NCI-H2171 (cell line): ENCODE results near the gene TXNL1.
A peak's percentile ranks its signal among the peaks of the same experiment; 100 is the strongest.
"Not testable (repeated sequence)": the region's sequence is repeated elsewhere in the genome, so short reads cannot be mapped to it uniquely, and the experiment has no call there.

Experiments used
- DNase-seq: peaks from one replicate; lab custom pipeline; 2025; lab: John Stamatoyannopoulos, UW

TXNL1 gene

DNA sequence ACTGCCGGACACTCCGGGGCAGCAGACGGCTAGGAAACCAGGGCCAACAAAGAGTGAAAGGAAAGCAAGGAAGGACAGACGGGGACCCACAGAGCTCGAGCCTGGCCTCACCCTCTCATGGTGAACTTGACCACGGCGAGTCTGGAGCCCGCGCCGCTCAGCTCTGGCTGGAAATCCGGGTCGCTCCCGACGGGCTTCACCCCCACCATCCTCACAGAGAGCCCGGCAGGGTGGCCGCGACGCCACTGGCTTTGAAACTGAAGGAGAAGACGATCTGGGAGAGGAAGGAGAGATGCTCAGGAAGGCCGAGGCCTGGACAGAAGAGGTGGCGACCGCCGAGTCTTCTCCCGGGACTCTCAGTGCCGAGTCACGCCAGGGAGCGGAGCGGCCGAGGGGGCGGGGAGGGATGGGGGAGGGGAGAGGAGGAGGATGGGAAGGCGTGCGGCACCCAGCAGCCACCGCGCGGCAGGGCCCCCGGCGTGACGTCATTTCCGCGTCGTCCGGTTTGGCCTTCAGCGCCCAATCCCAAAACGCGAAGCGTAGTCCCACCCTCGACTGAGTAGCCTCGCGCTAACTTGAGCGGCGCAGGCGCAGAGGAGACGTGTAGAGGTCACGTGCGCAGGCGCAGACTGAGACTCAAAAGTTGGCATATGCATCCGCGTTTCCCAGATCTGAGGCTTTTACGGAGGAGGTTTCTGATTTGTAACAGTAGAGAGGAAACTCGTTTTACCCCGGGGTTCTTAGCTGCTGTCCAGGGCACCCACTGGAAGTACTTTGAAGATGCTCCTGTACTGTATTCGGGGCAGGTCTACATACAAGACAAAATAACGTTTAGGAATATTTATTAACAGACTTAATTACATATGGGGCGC, at the start of gene TXNL1:
TXNL1 (minus strand) TSS at position 361 of the 872 bp plus-strand sequence; CDS start at position 209, 152 bp downstream.
- peak; percentile 99 for DNase-seq

DNA sequence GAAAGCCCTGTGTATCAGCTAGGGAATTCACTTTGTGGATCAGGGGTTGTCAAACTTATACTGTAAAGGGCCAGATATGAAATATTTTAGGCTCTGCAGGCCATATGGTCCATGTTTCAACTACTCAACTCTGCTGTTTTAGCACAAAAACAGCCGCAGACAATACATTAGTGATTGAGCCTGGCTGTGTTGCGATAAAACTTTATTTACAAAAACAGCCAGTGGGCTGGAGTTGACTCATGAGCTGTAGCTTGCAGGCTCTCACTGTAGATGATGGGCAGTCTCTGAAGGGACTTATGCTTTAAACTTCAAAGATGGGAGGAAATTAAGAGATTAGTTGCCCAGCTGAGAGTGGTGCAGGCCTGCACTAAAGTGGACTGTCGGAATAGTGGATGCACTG, 45.9 kb upstream of the TXNL1 start:
- DNase-seq: no peak

DNA sequence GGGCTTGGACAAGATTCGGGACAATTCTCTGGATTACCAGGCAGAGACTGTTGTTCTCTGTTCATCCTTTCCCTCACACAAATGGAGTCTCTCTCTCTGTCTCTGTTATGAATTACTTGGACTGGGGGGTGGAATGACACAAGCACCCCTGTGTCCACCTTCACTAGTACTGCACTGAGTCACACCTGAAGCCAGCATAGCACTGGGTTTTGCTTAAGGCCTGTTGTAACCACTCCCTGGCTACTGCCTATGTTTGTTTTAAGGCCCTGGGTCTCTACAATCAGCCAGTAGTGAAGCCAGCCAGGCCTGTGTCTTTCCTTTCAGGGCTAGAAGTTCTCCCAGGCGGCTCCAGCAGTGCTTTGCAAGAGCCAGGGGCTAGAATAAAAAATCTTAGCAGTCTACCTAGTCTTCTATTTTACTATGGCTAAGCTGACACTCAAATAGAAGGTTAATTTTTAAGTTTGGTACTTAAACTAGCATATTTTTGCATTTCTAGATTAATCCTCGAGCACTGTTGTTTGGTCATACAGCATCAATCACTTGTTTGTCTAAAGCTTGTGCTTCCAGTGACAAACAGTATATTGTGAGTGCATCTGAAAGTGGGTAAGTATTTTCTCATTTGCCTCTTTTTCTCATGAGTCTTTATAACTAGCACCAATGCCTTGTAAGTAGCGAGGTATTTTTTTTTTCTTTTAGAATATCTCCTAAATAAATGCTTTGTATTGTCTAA, 40.6 kb upstream of the TXNL1 start:
- DNase-seq: no peak

DNA sequence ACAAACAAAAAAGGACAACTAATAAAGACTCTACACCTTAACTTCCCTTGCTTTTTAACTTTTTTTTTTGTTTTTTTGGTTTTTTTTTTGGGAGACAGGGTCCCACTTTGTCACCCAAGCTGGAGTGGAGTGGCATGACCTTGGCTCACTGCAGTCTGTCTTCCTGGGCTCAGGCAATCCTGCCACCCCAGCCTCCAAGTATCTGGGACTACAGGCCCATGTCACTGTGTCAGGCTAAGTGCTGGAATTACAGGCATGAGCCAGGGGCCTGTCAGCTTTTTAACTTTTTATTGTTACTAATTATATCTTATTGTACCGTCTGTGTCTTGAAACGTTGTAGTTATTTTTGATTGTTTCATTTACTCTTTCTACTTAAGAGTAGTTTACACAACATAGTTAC, 38.2 kb upstream of the TXNL1 start:
- DNase-seq: no peak

DNA sequence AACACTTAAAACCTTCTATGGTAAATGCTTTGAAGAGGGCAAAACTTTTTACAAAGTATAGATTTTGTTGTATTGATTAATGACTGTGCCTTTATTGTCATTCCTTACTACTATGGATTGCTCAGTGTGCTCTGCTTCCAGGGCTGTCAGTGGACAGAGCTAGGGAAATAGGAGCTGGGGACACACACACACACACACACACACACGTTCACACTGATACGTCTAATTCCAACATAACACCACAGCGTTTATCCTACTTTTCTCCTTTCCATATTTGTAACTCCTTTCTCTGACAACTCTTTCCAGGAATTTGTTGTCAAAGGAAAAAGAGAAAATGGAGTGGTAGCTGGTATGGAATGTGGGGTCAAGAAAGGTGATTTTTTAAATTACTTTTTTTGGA, 34.6 kb upstream of the TXNL1 start:
- DNase-seq: no peak

DNA sequence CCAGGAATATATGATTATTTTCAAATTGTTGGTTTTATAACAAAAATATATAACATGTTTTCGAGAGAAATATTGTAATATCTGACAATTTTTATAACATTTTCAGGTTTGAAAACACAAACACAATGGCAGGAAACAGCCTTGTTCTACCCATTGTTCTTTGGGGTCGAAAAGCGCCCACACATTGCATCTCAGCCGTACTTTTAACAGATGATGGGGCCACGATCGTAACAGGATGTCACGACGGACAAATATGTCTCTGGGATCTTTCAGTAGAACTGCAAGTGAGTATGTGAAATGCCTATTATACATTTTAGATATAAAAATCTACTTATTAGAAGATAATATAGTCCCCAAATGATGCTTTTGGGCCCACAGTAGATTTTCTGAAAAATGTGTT, 34.0 kb upstream of the TXNL1 start:
- DNase-seq: no peak

DNA sequence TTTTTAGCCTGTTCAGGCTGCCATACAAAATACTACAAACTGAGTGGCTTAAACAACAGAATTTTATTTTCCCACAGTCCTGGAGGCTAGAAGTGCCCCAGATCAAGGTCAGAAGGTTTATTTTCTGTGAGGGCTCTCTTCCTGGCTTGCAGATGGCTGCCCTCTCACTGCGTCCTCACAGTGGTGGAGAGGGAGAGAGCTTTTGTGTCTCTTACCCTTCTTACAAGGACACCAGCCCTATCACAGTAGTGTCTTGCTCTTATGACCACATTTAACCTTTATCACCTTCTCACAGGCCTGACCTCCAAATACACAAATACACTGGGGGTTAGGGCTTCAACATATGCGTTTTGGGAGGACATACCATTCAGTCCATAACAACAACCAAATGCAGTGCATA, 24.5 kb upstream of the TXNL1 start:
- DNase-seq: no peak

DNA sequence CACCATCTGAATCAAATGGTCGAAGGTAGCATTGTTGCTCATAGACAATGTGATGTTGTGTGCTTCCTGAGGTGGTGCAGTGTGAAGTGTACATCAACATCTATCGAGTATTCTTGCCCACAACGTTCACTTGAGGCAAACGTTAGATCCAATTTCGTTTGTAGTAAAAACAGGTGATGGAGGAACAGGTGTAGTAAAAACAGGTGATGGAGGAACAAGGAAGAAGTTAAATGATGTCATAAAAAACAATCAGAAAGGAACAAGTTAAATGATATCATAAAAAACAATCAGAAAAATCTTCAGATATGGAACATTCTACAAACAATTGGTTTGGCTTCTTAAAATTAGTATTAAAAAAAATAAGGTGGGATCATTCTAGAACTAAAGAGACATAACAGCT, 24.1 kb upstream of the TXNL1 start:
- DNase-seq: no peak

DNA sequence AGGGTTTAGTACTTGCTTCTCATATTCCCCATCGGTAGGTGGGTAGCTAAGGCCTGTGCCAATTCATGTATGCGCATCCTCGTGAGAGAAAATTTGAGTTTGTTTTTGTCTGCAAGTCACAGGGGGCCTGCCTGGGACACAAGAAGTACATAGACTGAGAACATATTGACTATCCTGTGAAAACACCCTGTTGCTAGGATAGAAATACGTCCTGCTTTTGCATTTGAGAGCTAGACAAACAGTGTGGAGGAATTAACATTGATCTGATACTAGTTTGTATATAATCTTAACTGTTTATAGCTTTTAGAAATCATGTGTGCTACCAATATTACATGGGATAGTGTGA, 23.6 kb upstream of the TXNL1 start:
- DNase-seq: no peak

DNA sequence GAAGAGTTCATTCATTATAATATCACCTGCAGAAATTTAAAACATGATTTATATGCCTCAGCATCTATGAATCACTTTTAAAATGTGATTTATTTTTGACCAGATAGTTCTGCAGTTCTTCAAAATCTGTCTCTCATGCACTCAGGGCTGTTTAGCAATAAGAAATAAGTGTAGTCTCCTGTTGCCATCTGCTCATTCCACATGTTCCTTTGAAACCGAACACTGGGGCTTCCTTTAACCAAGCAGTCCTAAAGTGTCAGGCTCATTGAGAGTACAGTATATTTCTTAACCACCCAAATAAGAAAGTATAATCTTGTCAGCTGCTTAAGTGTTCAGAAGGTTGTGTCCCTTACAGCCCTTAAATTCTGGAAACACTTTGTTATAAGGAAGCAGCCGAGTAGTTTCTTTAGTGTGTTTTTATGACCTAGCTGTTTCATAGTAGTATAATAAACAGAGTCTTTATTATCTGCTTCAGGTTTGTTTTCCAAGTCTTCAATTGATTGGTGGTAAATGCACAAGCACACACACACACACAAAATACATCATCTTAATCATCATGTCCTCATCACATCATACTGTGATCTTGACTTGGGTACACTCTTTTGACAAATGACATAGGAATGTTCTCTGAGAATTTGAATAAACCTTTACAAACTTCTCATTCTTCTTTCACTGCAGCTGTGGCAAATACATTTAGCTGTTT, 23.1 kb upstream of the TXNL1 start:
- DNase-seq: peak; percentile 72

DNA sequence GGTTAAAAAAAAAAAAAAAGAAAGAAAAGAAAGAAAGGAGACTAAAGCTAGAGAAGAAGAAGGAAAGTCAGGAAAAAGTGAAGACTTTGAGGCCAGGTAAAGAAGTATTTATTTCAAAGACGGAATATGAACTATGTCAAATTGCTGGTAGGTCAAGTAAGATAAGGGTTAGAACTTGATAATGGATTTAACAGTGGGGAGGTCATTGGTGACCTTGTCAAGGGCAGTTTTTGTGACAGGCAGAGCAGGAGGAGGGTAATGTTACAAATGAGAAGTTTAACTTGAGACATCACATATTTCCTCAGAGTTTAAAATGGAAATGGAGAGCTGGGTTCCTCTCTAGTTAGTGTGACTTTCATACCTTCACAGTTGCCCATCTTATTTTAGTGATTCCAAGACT, 22.3 kb upstream of the TXNL1 start:
- no peak for DNase-seq

DNA sequence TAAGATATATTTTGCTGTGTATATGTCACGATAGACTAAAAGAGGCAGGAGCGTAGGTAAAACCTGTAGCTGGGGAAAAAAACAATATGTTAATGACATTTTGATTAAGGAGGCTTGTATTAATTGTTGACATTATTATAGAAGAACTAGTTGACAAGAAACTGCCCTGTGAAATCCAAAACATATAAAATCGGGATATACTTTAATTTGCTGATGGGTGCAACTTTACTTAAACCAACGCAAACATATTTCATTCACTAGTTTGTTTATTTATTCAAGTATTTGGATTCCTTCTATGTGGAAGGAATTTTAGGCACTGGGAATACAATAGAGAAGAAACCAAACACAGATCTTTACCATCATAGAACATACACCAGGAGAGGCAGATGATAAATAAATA, 20.7 kb upstream of the TXNL1 start:
- no peak for DNase-seq

DNA sequence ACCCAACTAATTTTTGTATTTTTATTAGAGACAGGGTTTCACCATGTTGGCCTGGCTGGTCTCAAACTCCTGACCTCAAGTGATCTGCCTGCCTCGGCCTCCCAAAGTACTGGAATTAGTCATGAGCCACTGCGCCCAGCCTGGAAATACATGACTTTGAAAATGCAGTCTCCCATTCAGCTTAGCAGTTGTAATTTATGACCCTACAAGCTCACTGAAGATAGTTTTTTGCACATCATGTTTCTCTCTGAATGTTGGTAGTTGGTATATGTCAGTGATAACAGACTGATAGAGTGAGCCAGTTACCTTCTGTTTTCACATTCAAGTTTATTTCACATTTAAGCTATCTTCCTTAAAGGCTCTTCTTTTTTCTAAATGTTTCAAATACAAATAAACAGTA, 19.9 kb upstream of the TXNL1 start:
- DNase-seq: no peak

DNA sequence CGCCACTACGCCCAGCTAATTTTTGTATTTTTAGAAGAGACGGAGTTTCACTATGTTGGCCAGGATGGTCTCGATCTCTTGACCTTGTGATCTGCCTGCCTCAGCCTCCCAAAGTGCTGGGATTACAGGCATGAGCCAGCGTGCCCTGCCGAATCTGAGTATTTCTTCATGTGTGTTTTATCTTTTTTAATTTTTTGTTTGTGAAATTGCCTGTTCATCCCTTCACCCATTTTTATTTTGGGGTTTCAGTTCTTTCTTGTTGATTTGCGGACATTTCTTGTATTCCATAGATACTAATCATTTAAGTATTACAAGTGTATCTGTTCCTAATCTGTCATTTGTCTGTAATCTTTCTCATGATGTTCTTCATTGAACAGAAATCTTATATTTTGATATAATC, 15.9 kb upstream of the TXNL1 start:
- DNase-seq: not testable (repeated sequence)

DNA sequence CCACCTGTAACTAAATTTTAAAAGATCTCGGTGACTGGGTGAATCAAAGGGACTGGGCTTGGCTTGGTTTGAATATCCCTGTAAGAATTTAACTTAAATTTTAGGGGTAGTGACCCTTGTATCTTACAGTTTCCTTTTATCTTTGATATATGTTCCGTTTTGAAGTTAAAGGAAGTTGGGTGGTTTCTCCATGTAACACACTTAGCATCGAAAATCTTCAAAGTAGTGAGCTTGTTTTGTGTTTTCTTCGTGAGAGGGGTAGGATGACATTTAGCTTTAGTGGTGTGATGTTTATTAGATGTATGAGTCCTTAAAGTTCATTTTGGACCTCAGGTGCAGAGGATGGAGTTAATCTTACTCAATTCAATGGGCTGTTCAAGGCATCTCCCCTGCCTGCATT, 14.4 kb upstream of the TXNL1 start:
- DNase-seq: no peak

DNA sequence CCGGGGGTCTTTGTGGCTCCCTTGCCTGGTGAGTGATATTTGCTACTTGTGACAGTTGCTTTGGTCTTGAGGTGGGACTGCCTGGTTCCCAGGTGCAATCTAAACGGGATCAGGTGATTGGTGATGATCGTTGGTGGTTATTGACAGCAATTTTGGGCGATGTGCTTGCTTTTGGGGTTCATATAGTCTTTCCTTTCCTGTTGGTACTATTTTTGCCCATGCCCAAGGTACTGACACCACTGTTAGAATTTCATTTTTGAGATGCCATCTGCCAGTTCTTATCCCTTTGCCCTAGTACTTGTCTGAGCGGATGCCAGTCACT, 13.3 kb upstream of the TXNL1 start:
- DNase-seq: no peak

DNA sequence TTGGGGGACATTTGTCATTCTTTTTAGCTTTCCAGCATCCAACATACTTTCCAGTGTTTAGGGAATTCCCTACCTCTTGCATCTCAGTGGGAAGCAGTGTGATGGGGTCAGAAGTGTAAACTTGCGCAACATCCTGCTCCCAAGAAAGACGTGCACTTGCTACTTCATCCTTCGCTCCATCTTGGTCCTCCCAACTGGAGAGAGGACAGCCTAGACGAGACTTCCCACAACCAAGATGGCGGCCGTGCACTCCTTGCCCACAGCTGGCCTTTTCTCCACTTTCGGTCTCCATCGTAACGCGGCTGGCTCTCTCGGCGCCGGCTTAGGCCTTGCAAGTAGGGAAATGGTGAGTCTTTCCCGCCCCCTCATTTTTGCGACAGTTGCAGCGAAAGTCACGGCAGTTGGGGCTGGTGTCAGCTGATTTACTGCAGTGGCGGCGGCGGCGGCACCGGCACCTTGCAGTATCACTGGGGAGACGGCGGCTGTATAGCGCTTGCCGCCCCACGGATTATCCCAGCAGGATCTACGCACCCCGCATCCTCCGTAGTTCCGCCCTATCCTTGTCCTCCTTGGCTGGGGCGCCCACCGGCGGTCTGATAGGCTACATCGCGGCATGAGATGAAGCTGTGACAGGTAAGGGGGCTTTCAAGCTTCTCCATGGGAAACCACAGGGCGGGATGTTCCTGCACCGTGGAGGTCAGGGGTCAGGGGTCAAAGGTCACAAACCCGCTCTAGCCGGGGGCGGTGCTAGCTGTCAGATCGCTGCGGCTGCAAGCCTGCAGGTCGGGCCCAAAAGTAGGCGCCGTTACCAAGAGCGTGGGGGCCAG, 12.8 kb upstream of the TXNL1 start, which contains the start of gene WDR7:
WDR7 (plus strand) TSS at position 416 of the 827 bp plus-strand sequence. CDS start 21,157 bp downstream, outside the sequence.
- DNase-seq: peak; percentile 98

DNA sequence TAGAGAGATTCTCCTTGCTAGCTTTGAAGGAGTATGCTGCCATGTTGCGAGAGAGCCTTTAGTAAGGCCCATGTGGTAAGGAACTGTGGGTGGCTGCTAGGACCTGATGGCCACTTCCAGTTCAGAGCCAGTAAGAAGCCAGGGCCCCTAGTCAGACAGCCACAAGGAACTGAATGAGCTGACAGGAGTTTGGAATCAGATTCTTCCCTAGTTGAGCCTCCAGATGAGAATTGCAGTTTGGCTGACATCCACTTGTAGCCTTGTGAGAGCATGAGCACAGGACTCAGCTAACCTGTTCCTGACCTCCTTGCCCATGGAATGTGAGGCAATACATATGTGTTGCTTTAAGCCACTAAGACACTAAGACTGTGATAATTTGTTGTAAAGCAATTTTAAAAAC, 11.6 kb upstream of the TXNL1 start:
- DNase-seq: no peak

DNA sequence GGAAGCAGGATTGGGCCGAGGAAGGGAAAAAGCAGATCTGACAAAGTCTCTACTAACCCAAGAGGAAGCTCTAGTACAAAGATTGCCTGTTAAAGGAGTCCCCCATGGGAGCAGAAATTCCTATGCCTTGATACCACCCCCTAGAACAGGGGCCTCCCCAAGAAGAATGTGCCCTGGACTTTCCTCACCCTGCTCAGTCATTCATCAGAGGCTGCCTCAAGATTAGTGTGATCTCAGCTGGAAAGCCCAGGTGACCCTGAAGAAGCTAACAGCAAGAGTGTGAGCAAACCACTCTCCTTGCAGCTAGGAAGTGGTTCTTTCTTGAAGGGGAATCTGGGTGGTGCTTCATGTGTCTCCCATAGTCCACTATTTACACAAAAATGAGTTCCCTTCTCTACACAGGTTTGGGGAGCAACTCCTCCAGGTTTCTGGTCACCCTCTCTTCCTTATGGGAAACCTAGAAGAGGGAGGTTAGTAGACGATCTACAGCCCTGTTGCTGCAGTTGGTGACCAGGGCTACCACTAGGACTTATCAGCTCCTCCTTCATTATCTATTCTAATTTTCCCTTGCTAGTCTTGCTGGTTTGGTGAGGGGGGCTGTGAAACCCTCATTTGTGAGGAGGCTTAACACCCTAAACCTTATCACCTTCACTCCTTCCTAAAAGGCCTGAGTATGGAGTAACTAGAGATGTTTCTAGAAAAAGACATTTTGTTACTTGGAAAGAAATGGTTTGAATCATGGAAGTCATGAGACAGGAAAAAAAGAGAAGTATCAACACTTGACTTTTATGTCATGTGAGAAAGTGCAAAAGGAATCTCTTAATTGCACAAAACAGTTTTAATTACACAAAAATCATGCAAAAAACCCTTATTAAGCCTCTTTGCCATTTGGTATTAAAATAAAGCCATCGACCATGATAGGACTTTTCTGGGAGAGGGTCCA, 9.8 kb upstream of the TXNL1 start:
- no peak for DNase-seq

DNA sequence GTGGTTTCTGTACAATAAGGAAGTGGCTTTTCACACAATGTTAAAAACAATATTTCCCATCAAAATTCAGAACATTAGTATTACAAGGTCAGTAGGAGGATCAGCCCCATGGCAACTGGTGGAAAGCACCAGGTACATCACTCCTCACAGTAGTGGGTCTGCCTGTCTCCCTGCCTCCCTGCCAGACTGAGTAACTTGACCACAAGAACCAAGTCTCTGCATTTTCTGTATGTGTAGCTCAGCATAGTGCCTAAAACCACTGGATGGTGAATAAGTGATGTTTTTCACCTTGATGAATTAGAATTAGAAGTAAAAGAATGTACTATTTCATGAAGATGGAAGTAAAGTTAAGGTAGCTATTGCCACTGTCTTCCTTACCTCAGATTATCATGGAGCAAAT, 8.7 kb upstream of the TXNL1 start:
- DNase-seq: no peak
